ENCODE measurements around the gene KYAT1. TPM values are rescaled to one million over a fixed set of nuclear protein-coding genes. Genes with fewer than 3 reads are reported as not detected.

The KYAT1 gene
- total RNA-seq, 1 donor from 2014 or later = 9.5 TPM

GRCh38 chr9:128835246-128836210 is 46.2 kb downstream of the KYAT1 start:
- H3K27me3 ChIP-seq (ENCODE audit: control insufficient read depth, insufficient read depth, low read length) = no peaks in the 10 kb centered on the region
- H3K36me3 ChIP-seq (ENCODE audit: control insufficient read depth, insufficient read depth, low read length) = peaks cover 8% of the 10 kb centered on the region
- H3K4me3 ChIP-seq (ENCODE audit: low read depth, low read length) = no peak overlapping the region
- no peak for TF ChIP-seq CTCF (IDR thresholded peaks at IDR 0.05; ENCODE audit: insufficient read depth, low read length, severe bottlenecking)
- no peak for FAIRE-seq
- DNase-seq (ENCODE audit: low read depth) = no peak

- H3K36me3 ChIP-seq (ENCODE audit: control insufficient read depth, insufficient read depth, low read length) = peaks cover 8% of the 10 kb centered on the region
- H3K4me3 ChIP-seq (ENCODE audit: low read depth, low read length) = no peak overlapping the region
- no peaks in the 10 kb centered on the region for H3K27me3 ChIP-seq (ENCODE audit: control insufficient read depth, insufficient read depth, low read length)
- TF ChIP-seq CTCF (IDR thresholded peaks at IDR 0.05; ENCODE audit: insufficient read depth, low read length, severe bottlenecking) = no peak
- DNase-seq (ENCODE audit: low read depth) (no peak), FAIRE-seq (no peak)
Observed at GRCh38 chr9:128833696-128834095, 48.1 kb downstream of the KYAT1 start.

GRCh38 chr9:128829477-128830251 is 52.1 kb downstream of the KYAT1 start, which contains the start of gene SPOUT1:
SPOUT1 (minus strand) TSS chr9:128829794; CDS start chr9:128829780, 14 bp downstream.
- peaks cover 23% of the 10 kb centered on the region for H3K36me3 ChIP-seq (ENCODE audit: control insufficient read depth, insufficient read depth, low read length)
- TF ChIP-seq CTCF (IDR thresholded peaks at IDR 0.05; ENCODE audit: insufficient read depth, low read length, severe bottlenecking) = no peak
- H3K4me3 ChIP-seq (ENCODE audit: low read depth, low read length) = peak within 1 kb of the TSS; percentile 85
- DNase-seq (ENCODE audit: low read depth) (peak; percentile 84), FAIRE-seq (no peak)
- no peaks in the 10 kb centered on the region for H3K27me3 ChIP-seq (ENCODE audit: control insufficient read depth, insufficient read depth, low read length)

GRCh38 chr9:128828719-128829452 is 52.9 kb downstream of the KYAT1 start:
- TF ChIP-seq CTCF (IDR thresholded peaks at IDR 0.05; ENCODE audit: insufficient read depth, low read length, severe bottlenecking) = no peak
- no peaks in the 10 kb centered on the region for H3K27me3 ChIP-seq (ENCODE audit: control insufficient read depth, insufficient read depth, low read length)
- DNase-seq (ENCODE audit: low read depth) (no peak), FAIRE-seq (no peak)
- peak overlapping the region; percentile 85 for H3K4me3 ChIP-seq (ENCODE audit: low read depth, low read length)
- H3K36me3 ChIP-seq (ENCODE audit: control insufficient read depth, insufficient read depth, low read length) = peaks cover 30% of the 10 kb centered on the region

- no peaks in the 10 kb centered on the region for H3K27me3 ChIP-seq (ENCODE audit: control insufficient read depth, insufficient read depth, low read length)
- H3K4me3 ChIP-seq (ENCODE audit: low read depth, low read length) = no peak overlapping the region
- DNase-seq (ENCODE audit: low read depth) = no peak
- peaks cover 32% of the 10 kb centered on the region for H3K36me3 ChIP-seq (ENCODE audit: control insufficient read depth, insufficient read depth, low read length)
- no peak for TF ChIP-seq CTCF (IDR thresholded peaks at IDR 0.05; ENCODE audit: insufficient read depth, low read length, severe bottlenecking)
- no peak for FAIRE-seq
Observed at GRCh38 chr9:128828267-128828666, 53.5 kb downstream of the KYAT1 start.

All from bronchial epithelial cell (primary cell).